ENCODE measurements around the gene MT1A. TPM values are rescaled to one million over a fixed set of nuclear protein-coding genes. Genes with fewer than 3 reads are reported as not detected.

MT1A gene
- total RNA-seq, 4 donors from 2014 or later: 3.7 to 23.3 (median 11.2) TPM

GRCh38 chr16:56593573-56594291, 44.7 kb upstream of the MT1A start:
- WGBS, 2 donors: 76% methylated on average over 6 of the region's 6 CpGs
- TF ChIP-seq CTCF (IDR thresholded peaks at IDR 0.05): no peak
- no peak for TF ChIP-seq POLR2A (IDR thresholded peaks at IDR 0.05)
- no peak for DNase-seq (ENCODE audit: low spot score in 2 of 2)
- intact Hi-C loops (cut with DNase I; ENCODE audit: low total_unique reads): no loop called here
- no peak overlapping the region for H3K4me3 ChIP-seq (ENCODE audit: low read depth, poor library complexity, severe bottlenecking)

GRCh38 chr16:56594292-56594619, 44.2 kb upstream of the MT1A start:
- no peak for DNase-seq (ENCODE audit: low spot score in 2 of 2)
- no peak for TF ChIP-seq CTCF (IDR thresholded peaks at IDR 0.05)
- no peak for TF ChIP-seq POLR2A (IDR thresholded peaks at IDR 0.05)
- H3K4me3 ChIP-seq (ENCODE audit: low read depth, poor library complexity, severe bottlenecking): no peak overlapping the region
- 84 to 92% methylated on average over 5 of the region's 5 CpGs for WGBS, 2 donors
- intact Hi-C loops (cut with DNase I; ENCODE audit: low total_unique reads): no loop called here

- peak; percentile 49 to 81 for DNase-seq (ENCODE audit: low spot score in 2 of 2)
- TF ChIP-seq POLR2A (IDR thresholded peaks at IDR 0.05): no peak
- no peak for TF ChIP-seq CTCF (IDR thresholded peaks at IDR 0.05)
- 32 to 36% methylated on average over 8 of the region's 8 CpGs for WGBS, 2 donors
- intact Hi-C loops (cut with DNase I; ENCODE audit: low total_unique reads): loop anchor here (10.0 kb wide), 2 partner anchors 84 to 86 kb away; partner anchors contain the start of gene MT1X
- no peak overlapping the region for H3K4me3 ChIP-seq (ENCODE audit: low read depth, poor library complexity, severe bottlenecking)
These were observed 38.0 kb upstream of the MT1A start for GRCh38 chr16:56600398-56600999.

GRCh38 chr16:56601325-56601724, 37.1 kb upstream of the MT1A start:
- TF ChIP-seq CTCF (IDR thresholded peaks at IDR 0.05) (no peak), POLR2A (IDR thresholded peaks at IDR 0.05) (no peak)
- no peak overlapping the region for H3K4me3 ChIP-seq (ENCODE audit: low read depth, poor library complexity, severe bottlenecking)
- peak in 1 of 2 donors; percentile 82 for DNase-seq (ENCODE audit: low spot score in 2 of 2)
- WGBS, 2 donors: 75 to 80% methylated on average over 9 of the region's 9 CpGs
- intact Hi-C loops (cut with DNase I; ENCODE audit: low total_unique reads): loop anchor here (10.0 kb wide), 2 partner anchors 83 to 87 kb away; partner anchors contain the start of gene MT1X

GRCh38 chr16:56603589-56603988, 34.9 kb upstream of the MT1A start:
- intact Hi-C loops (cut with DNase I; ENCODE audit: low total_unique reads): loop anchor here (10.0 kb wide), 2 partner anchors 81 to 89 kb away; partner anchors contain the start of gene MT1X
- peak in 1 of 2 donors; percentile 37 for DNase-seq (ENCODE audit: low spot score in 2 of 2)
- no peak overlapping the region for H3K4me3 ChIP-seq (ENCODE audit: low read depth, poor library complexity, severe bottlenecking)
- 66 to 67% methylated on average over 4 of the region's 4 CpGs for WGBS, 2 donors
- TF ChIP-seq POLR2A (IDR thresholded peaks at IDR 0.05) (no peak), CTCF (IDR thresholded peaks at IDR 0.05) (no peak)
